Measurements from ENCODE around the gene DUS4L.

GRCh38 chr7:107593025-107593410, 29.2 kb downstream of the DUS4L start:
- TF ChIP-seq POLR2A (IDR thresholded peaks at IDR 0.05) (no peak), CTCF (IDR thresholded peaks at IDR 0.05) (no peak)

All from thyroid gland (tissue), 4 donors.